Left forelimb (tissue), 1 donor: ENCODE results near the gene MORN1.

Source experiments
- DNase-seq: peaks from one replicate; pipeline ENCODE4 v3.0.0-alpha.2; 2018; ENCODE audit warnings: low spot score

MORN1 gene

GRCh38 chr1:2404890-2405511 is 13.6 kb upstream of the MORN1 start:
- DNase-seq = no peak

GRCh38 chr1:2404142-2404889 is 13.0 kb upstream of the MORN1 start:
- DNase-seq = no peak

GRCh38 chr1:2403273-2403672 is 11.9 kb upstream of the MORN1 start:
- DNase-seq = no peak

- DNase-seq = no peak
These were observed 11.1 kb upstream of the MORN1 start for GRCh38 chr1:2402420-2402819.

- DNase-seq = no peak
These were observed 9.7 kb upstream of the MORN1 start for GRCh38 chr1:2400950-2401649.

GRCh38 chr1:2400576-2400909 is 9.2 kb upstream of the MORN1 start:
- DNase-seq = no peak

- DNase-seq = no peak
These were observed 8.7 kb upstream of the MORN1 start for GRCh38 chr1:2399890-2400575.

- no peak for DNase-seq
These were observed 7.5 kb upstream of the MORN1 start for GRCh38 chr1:2398871-2399270.

- no peak for DNase-seq
These were observed 5.8 kb upstream of the MORN1 start for GRCh38 chr1:2397007-2397679.

GRCh38 chr1:2396476-2396875 is 5.1 kb upstream of the MORN1 start:
- no peak for DNase-seq

- no peak for DNase-seq
These were observed 4.7 kb upstream of the MORN1 start for GRCh38 chr1:2396059-2396458.

GRCh38 chr1:2395245-2395644 is 3.9 kb upstream of the MORN1 start:
- DNase-seq = no peak

GRCh38 chr1:2394761-2395160 is 3.4 kb upstream of the MORN1 start:
- DNase-seq = no peak

- DNase-seq = no peak
These were observed 2.9 kb upstream of the MORN1 start for GRCh38 chr1:2394220-2394619.

- DNase-seq = no peak
These were observed 2.1 kb upstream of the MORN1 start for GRCh38 chr1:2393471-2393877.

GRCh38 chr1:2392686-2393085 is 1.3 kb upstream of the MORN1 start:
- DNase-seq = no peak

GRCh38 chr1:2391931-2392509 is 666 bp upstream of the MORN1 start:
- no peak for DNase-seq

- no peak for DNase-seq
These were observed 1.7 kb downstream of the MORN1 start for GRCh38 chr1:2389644-2390043.

GRCh38 chr1:2388004-2388913 is 3.1 kb downstream of the MORN1 start:
- no peak for DNase-seq
